OCI-LY7 (cell line): ENCODE results near the gene ATP11A.

Experiments used
- EZH2phosphoT487 ChIP-seq: fragments of 200-600 bp; sonication (generic); IDR thresholded peaks from 2 replicates; pipeline ENCODE4 v1.6.1; 2018; ENCODE audit warnings: low read depth, borderline replicate concordance, mild to moderate bottlenecking, mixed run types, antibody characterized with exemption, low read length, moderate library complexity, mixed read lengths
- TF ChIP-seq, protein P1 (sequence below): fragments of 200-600 bp; sonication (generic); conservative IDR thresholded peaks from 2 replicates; pipeline ENCODE4 v1.5.1; 2014; ENCODE audit warnings: mild to moderate bottlenecking, antibody characterized with exemption, low read length, moderate library complexity, mixed read lengths

DNA sequence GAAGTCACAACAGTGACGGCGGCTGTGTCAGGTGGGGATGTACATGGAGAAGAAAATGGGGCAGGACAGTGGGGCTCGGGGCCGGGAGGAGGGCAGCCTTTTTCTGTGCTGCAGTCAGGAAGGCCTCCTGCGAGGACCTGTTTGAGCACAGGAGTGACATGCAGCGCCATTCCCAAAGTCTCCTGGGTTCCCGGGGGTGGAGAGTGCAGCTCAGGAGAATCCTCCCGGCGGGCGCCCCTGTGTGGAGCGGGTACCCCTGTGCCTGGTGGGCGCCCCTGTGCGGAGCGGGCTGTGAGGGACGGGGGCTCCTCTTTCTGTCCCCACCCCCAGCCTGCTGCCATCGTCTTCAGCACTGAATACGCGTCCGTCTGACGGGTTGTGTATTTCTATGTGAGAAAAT is 62.4 kb downstream of the ATP11A start:
- TF ChIP-seq, protein P1, sequence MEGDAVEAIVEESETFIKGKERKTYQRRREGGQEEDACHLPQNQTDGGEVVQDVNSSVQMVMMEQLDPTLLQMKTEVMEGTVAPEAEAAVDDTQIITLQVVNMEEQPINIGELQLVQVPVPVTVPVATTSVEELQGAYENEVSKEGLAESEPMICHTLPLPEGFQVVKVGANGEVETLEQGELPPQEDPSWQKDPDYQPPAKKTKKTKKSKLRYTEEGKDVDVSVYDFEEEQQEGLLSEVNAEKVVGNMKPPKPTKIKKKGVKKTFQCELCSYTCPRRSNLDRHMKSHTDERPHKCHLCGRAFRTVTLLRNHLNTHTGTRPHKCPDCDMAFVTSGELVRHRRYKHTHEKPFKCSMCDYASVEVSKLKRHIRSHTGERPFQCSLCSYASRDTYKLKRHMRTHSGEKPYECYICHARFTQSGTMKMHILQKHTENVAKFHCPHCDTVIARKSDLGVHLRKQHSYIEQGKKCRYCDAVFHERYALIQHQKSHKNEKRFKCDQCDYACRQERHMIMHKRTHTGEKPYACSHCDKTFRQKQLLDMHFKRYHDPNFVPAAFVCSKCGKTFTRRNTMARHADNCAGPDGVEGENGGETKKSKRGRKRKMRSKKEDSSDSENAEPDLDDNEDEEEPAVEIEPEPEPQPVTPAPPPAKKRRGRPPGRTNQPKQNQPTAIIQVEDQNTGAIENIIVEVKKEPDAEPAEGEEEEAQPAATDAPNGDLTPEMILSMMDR, result no peak
- no peak for TF ChIP-seq EZH2phosphoT487
